HG02938 (cell line): ENCODE results near the gene KRT82.
"Not testable (repeated sequence)": the region's sequence is repeated elsewhere in the genome, so short reads cannot be mapped to it uniquely, and the experiment has no call there.

Experiments used
- ATAC-seq: cut with Tn5 transposase; IDR thresholded peaks from one replicate; pipeline ENCODE4 v1.9.1; 2021; ENCODE audit warnings: mild to moderate bottlenecking, moderate library complexity; ENCODE audit not compliant: unreplicated experiment

The KRT82 gene

GRCh38 chr12:52413202-52413601 is 7.1 kb upstream of the KRT82 start:
- no peak for ATAC-seq

- no peak for ATAC-seq
Observed at GRCh38 chr12:52411815-52412214, 5.7 kb upstream of the KRT82 start.

- not testable (repeated sequence) for ATAC-seq
Observed at GRCh38 chr12:52410589-52411248, 4.6 kb upstream of the KRT82 start.

GRCh38 chr12:52407918-52408317 is 1.8 kb upstream of the KRT82 start:
- ATAC-seq = no peak

GRCh38 chr12:52404951-52405350 is 1.2 kb downstream of the KRT82 start:
- no peak for ATAC-seq

- ATAC-seq = no peak
Observed at GRCh38 chr12:52403561-52403960, 2.6 kb downstream of the KRT82 start.

GRCh38 chr12:52402873-52403540 is 3.1 kb downstream of the KRT82 start:
- no peak for ATAC-seq

GRCh38 chr12:52402377-52402776 is 3.8 kb downstream of the KRT82 start:
- no peak for ATAC-seq

- ATAC-seq = no peak
Observed at GRCh38 chr12:52401926-52402325, 4.2 kb downstream of the KRT82 start.

GRCh38 chr12:52401526-52401925 is 4.6 kb downstream of the KRT82 start:
- no peak for ATAC-seq

GRCh38 chr12:52400906-52401305 is 5.2 kb downstream of the KRT82 start:
- ATAC-seq = no peak

- ATAC-seq = no peak
Observed at GRCh38 chr12:52399756-52400155, 6.4 kb downstream of the KRT82 start.

GRCh38 chr12:52398176-52398575 is 8.0 kb downstream of the KRT82 start:
- no peak for ATAC-seq

GRCh38 chr12:52396656-52397055 is 9.5 kb downstream of the KRT82 start:
- no peak for ATAC-seq

- no peak for ATAC-seq
Observed at GRCh38 chr12:52395761-52396434, 10.2 kb downstream of the KRT82 start.

- no peak for ATAC-seq
Observed at GRCh38 chr12:52394836-52395405, 11.2 kb downstream of the KRT82 start.

GRCh38 chr12:52392465-52393007 is 13.6 kb downstream of the KRT82 start:
- no peak for ATAC-seq

GRCh38 chr12:52391618-52392002 is 14.5 kb downstream of the KRT82 start:
- no peak for ATAC-seq

- no peak for ATAC-seq
Observed at GRCh38 chr12:52390739-52391617, 15.2 kb downstream of the KRT82 start.
